PC-3 (cell line): Measurements from ENCODE around the gene NOC4L. TPM values are rescaled to one million over a fixed set of nuclear protein-coding genes. Genes with fewer than 3 reads are reported as not detected.
A peak's percentile ranks its signal among the peaks of the same experiment; 100 is the strongest.

Source experiments
- ATAC-seq: fragments of 200-7000 bp; cut with Tn5 transposase; 2 replicates; pipeline ENCODE4 v1.9.1; 2020; ENCODE audit warnings: mild to moderate bottlenecking, moderate library complexity
- BruUV-seq: library from RNA; stranded (reverse); fragments of 400-500 nt; replicated peaks from 2 replicates; lab custom pipeline; 2021; lab: Mats Ljungman, UMichigan
- CTCF ChIA-PET: fragments of 300-600 bp; sonication (Branson Sonifier 250); formaldehyde crosslinking; loops from one replicate; lab custom pipeline; 2022; ENCODE audit warnings: antibody characterized with exemption; lab: Charles Lee
- POLR2A ChIA-PET: fragments of 300-600 bp; sonication (Branson Sonifier 250); formaldehyde crosslinking; loops from one replicate; lab custom pipeline; 2022; ENCODE audit warnings: antibody characterized with exemption; ENCODE audit not compliant: unreplicated experiment; lab: Charles Lee
- DNase-seq: peaks from one replicate; pipeline ENCODE4 v3.0.0-alpha.2; 2015
- H2AFZ ChIP-seq: fragments of 300-600 bp; sonication (generic); 2 replicates; pipeline ENCODE4 v1.6.0; 2016; ENCODE audit warnings: antibody characterized with exemption, low read length
- H3F3A ChIP-seq: fragments of 300-600 bp; sonication (generic); one replicate; pipeline ENCODE4 v1.6.0; 2017; ENCODE audit warnings: antibody characterized with exemption, low read length, control low read depth, mild to moderate bottlenecking; ENCODE audit not compliant: unreplicated experiment
- H3K27ac ChIP-seq: fragments of 300-600 bp; sonication (generic); 2 replicates; pipeline ENCODE4 v1.5.1; 2016; ENCODE audit warnings: mild to moderate bottlenecking, low read length
- H3K27me3 ChIP-seq: fragments of 300-600 bp; sonication (generic); 2 replicates; pipeline ENCODE4 v1.6.1; 2016; ENCODE audit warnings: low read length, mixed read lengths
- H3K36me3 ChIP-seq: fragments of 300-600 bp; sonication (generic); 2 replicates; pipeline ENCODE4 v1.6.1; 2016; ENCODE audit warnings: low read depth, mixed run types, low read length, mixed read lengths
- H3K4me1 ChIP-seq: fragments of 300-600 bp; sonication (generic); 2 replicates; pipeline ENCODE4 v1.5.1; 2016; ENCODE audit warnings: low read length; ENCODE audit not compliant: insufficient read depth
- H3K4me2 ChIP-seq: fragments of 300-600 bp; sonication (generic); 2 replicates; pipeline ENCODE4 v1.6.0; 2016; ENCODE audit warnings: low read length
- H3K4me3 ChIP-seq: fragments of 300-600 bp; sonication (generic); 2 replicates; pipeline ENCODE4 v1.5.1; 2016; ENCODE audit warnings: mild to moderate bottlenecking, low read length, mixed read lengths
- H3K79me2 ChIP-seq: fragments of 300-600 bp; sonication (generic); 2 replicates; pipeline ENCODE4 v1.6.1; 2017; ENCODE audit warnings: low read length, mixed read lengths
- H3K9ac ChIP-seq: fragments of 300-600 bp; sonication (generic); 2 replicates; pipeline ENCODE4 v1.6.0; 2016; ENCODE audit warnings: mild to moderate bottlenecking, low read length
- H3K9me2 ChIP-seq: fragments of 300-600 bp; sonication (generic); replicated peaks from 2 replicates; pipeline ENCODE4 v1.6.1; 2016; ENCODE audit warnings: mixed run types, low read length, mixed read lengths
- H3K9me3 ChIP-seq: fragments of 300-600 bp; sonication (generic); 2 replicates; pipeline ENCODE4 v1.6.1; 2016; ENCODE audit warnings: low read length, mixed read lengths
- H4K20me1 ChIP-seq: fragments of 300-600 bp; sonication (generic); 2 replicates; pipeline ENCODE4 v1.6.1; 2016; ENCODE audit warnings: low read length, mixed read lengths
- EZH2 ChIP-seq: fragments of 300-600 bp; sonication (generic); IDR thresholded peaks from one replicate; pipeline ENCODE4 v1.6.1; 2017; ENCODE audit warnings: antibody characterized with exemption, mild to moderate bottlenecking, low read length; ENCODE audit not compliant: unreplicated experiment
- EZH2phosphoT487 ChIP-seq: fragments of 300-600 bp; sonication (generic); IDR thresholded peaks from 2 replicates; pipeline ENCODE4 v1.6.1; 2018; ENCODE audit warnings: mild to moderate bottlenecking, antibody characterized with exemption, low read length, borderline replicate concordance
- intact Hi-C: fragments of 100-400 bp; cut with micrococcal nuclease; formaldehyde crosslinking; loops from 2 replicates; pipeline ENCODE4 v1.9.0; 2023
- total RNA-seq: library from RNA; depleted of rRNA; stranded (reverse); fragments of >200 nt; gene quantifications from 2 replicates; pipeline ENCODE4 v1.2.3, GENCODE V29; 2014
- TF ChIP-seq, protein P1 (sequence below): fragments of 300-600 bp; sonication (generic); conservative IDR thresholded peaks from 2 replicates; pipeline ENCODE4 v1.5.1; 2017; ENCODE audit warnings: antibody characterized with exemption, low read depth, mild to moderate bottlenecking, low read length

Gene NOC4L
- total RNA-seq, 1 experiment from 2014 or later = 44.4 TPM

DNA sequence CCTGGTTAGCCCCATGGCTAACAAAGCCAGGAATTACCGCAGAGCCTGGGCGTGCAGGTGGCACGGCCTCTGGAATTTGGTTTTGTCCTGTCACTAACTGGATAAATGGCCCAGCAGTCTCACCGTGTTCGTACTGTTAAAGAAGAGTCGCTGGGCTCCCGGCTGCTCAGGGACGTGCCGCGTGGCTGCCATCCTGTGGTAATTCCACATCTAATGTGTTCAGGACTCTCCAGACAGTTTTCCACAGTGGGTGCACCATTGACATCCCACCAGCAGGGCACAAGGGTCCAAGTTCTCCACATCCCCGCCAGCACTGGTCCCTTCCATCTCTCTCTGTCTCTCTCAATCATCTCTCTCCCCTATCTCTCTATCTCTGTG lies 19.6 kb downstream of the NOC4L start:
- ChIA-PET CTCF (interaction anchor here (1.5 kb wide), 1 partner anchor 15 kb away, joined by 3 read pairs; no protein-coding TSS in a partner anchor), POLR2A (no interaction called here)
- Histone ChIP-seq H3F3A (no peaks in the 10 kb centered on the region), H3K9ac (no peak overlapping the region), H3K27me3 (no peaks in the 10 kb centered on the region), H3K4me3 (no peak overlapping the region), H3K79me2 (no peaks in the 10 kb centered on the region), H2AFZ (no peak overlapping the region), H3K27ac (no peak overlapping the region), H4K20me1 (no peaks in the 10 kb centered on the region), H3K9me2 (no peaks in the 10 kb centered on the region), H3K36me3 (no peaks in the 10 kb centered on the region), H3K4me2 (no peak overlapping the region), H3K9me3 (no peaks in the 10 kb centered on the region), H3K4me1 (peaks cover 20% of the 10 kb centered on the region; the same call in 1 of the 2 replicates)
- intact Hi-C loops = no loop called here
- ATAC-seq (peak; percentile 9; the same call in 1 of the 2 replicates), DNase-seq (no peak)
- no TSS peak for BruUV-seq
- TF ChIP-seq EZH2 (no peak), EZH2phosphoT487 (no peak)
- TF ChIP-seq, protein P1, sequence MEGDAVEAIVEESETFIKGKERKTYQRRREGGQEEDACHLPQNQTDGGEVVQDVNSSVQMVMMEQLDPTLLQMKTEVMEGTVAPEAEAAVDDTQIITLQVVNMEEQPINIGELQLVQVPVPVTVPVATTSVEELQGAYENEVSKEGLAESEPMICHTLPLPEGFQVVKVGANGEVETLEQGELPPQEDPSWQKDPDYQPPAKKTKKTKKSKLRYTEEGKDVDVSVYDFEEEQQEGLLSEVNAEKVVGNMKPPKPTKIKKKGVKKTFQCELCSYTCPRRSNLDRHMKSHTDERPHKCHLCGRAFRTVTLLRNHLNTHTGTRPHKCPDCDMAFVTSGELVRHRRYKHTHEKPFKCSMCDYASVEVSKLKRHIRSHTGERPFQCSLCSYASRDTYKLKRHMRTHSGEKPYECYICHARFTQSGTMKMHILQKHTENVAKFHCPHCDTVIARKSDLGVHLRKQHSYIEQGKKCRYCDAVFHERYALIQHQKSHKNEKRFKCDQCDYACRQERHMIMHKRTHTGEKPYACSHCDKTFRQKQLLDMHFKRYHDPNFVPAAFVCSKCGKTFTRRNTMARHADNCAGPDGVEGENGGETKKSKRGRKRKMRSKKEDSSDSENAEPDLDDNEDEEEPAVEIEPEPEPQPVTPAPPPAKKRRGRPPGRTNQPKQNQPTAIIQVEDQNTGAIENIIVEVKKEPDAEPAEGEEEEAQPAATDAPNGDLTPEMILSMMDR = peak; percentile 33; the same call in 1 of the 2 replicates

DNA sequence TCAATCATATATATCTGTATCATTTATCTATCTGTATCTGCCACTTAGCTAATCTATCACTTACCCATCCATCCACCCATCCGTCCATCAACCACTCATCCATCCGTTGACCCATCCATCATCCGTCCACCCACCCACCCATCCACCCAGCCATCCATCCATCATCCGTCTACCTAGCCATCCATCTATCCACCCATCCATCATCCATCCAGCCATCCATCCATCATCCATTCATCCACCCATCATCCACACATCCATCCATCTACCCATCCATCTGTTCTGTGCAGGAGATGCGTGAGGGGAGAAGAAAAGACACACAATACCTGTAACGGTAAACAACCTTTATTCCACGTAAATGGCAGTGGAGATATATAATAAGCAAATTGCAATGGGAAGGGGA lies 20.2 kb downstream of the NOC4L start:
- TF ChIP-seq EZH2phosphoT487 (no peak), EZH2 (no peak)
- TF ChIP-seq, protein P1 = no peak
- no TSS peak for BruUV-seq
- no peak overlapping the region for H3K4me2 ChIP-seq

DNA sequence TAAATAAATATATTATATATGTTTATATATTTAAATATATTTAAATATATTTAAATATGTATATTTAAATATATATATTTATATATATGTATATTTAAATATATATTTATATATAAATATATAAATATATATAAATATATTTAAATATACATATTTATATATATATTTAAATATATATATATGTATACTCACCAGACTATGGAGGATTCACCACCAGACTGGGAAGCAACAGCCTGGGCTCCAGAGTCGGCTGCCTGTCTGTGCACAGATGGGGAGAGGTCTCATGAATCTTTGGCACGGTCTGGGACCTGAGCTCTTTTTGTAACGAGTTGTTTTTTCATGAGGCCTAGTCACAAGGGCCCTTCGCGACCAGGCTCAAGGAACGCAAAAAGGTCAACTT lies 21.3 kb downstream of the NOC4L start:
- no peak for DNase-seq
- H4K20me1 ChIP-seq = no peaks in the 10 kb centered on the region
- TF ChIP-seq, protein P1 = no peak
- no peak for TF ChIP-seq EZH2
- no peak for TF ChIP-seq EZH2phosphoT487
- H3F3A ChIP-seq = no peaks in the 10 kb centered on the region
- H3K27ac ChIP-seq = no peak overlapping the region
- no peaks in the 10 kb centered on the region for H3K36me3 ChIP-seq
- peaks cover 29% of the 10 kb centered on the region for H3K4me1 ChIP-seq
- ChIA-PET CTCF (no interaction called here), POLR2A (no interaction called here)
- no peaks in the 10 kb centered on the region for H3K79me2 ChIP-seq
- no peak overlapping the region for H3K4me2 ChIP-seq
- no peak overlapping the region for H3K9ac ChIP-seq
- intact Hi-C loops = no loop called here
- no peaks in the 10 kb centered on the region for H3K9me3 ChIP-seq
- no peak for ATAC-seq
- H3K27me3 ChIP-seq = no peaks in the 10 kb centered on the region
- H2AFZ ChIP-seq = no peak overlapping the region
- no TSS peak for BruUV-seq
- no peak overlapping the region for H3K4me3 ChIP-seq
- no peaks in the 10 kb centered on the region for H3K9me2 ChIP-seq

More for the DNA sequence above, 20.2 kb downstream of the NOC4L start:
- no peaks in the 10 kb centered on the region for H3K27me3 ChIP-seq
- CTCF ChIA-PET = no interaction called here
- no peaks in the 10 kb centered on the region for H3K9me3 ChIP-seq
- POLR2A ChIA-PET = no interaction called here
- peaks cover 17% of the 10 kb centered on the region for H3K4me1 ChIP-seq
- no peaks in the 10 kb centered on the region for H3F3A ChIP-seq
- H3K9me2 ChIP-seq = no peaks in the 10 kb centered on the region
- intact Hi-C loops = no loop called here
- no peak overlapping the region for H2AFZ ChIP-seq
- H3K36me3 ChIP-seq = no peaks in the 10 kb centered on the region
- H3K27ac ChIP-seq = no peak overlapping the region
- ATAC-seq (no peak), DNase-seq (no peak)
- H3K9ac ChIP-seq = no peak overlapping the region
- H3K79me2 ChIP-seq = no peaks in the 10 kb centered on the region
- no peaks in the 10 kb centered on the region for H4K20me1 ChIP-seq
- no peak overlapping the region for H3K4me3 ChIP-seq
